HG03469 (cell line): ENCODE measurements around the gene POTEI.
"Not testable (repeated sequence)": the region's sequence is repeated elsewhere in the genome, so short reads cannot be mapped to it uniquely, and the experiment has no call there.

Experiments used
- ATAC-seq: cut with Tn5 transposase; IDR thresholded peaks from one replicate; pipeline ENCODE4 v1.9.1; 2021; ENCODE audit warnings: mild to moderate bottlenecking, moderate library complexity, moderate number of reproducible peaks; ENCODE audit not compliant: unreplicated experiment

POTEI gene

GRCh38 chr2:130509228-130509627, at the start of gene POTEI:
POTEI (minus strand) TSS chr2:130509328; CDS start chr2:130509235, 93 bp downstream.
- ATAC-seq: not testable (repeated sequence)

- not testable (repeated sequence) for ATAC-seq
Measured at GRCh38 chr2:130556441-130556840, 47.3 kb upstream of the POTEI start.

DNA sequence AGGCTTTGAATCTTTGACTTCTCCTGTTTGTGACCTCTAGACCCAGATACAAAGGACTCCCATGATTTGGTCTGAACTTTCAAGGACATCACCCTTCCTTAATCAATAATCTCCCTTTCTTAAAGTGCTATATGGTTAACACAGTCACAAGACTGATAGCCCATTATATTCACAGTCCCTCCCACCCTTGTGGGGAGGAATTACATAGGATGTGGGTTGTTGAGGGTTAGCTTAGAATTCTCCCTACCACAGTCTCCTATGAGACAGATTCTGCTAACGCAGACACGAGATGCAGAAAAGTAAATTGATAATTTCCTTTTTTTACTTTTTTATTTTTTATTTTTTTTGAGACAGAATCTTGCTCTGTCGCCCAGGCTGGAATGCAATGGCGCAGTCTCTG, 45.0 kb upstream of the POTEI start:
- ATAC-seq: not testable (repeated sequence)

- ATAC-seq: not testable (repeated sequence)
Measured at GRCh38 chr2:130549475-130549874, 40.3 kb upstream of the POTEI start.

DNA sequence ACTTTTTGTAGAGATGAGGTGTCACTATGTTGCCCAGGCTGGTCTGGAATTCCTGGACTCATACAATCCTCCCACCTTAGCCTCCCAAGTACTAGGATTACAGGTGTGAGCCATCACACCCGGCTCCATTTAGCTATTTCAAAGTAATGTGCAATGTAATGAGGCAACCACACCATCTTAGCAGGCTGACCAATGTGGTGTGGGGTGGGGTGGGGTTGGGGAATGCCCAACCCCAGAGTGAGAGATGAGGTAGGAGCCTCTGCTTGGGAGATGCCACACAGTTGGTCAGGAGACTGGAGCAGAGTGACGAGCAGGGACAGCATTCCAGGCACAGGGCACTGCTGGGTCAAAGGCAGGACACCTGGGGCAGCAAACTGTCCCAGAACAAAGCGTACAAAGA, 39.3 kb upstream of the POTEI start:
- ATAC-seq: not testable (repeated sequence)

GRCh38 chr2:130544978-130545377, 35.9 kb upstream of the POTEI start:
- ATAC-seq: not testable (repeated sequence)

DNA sequence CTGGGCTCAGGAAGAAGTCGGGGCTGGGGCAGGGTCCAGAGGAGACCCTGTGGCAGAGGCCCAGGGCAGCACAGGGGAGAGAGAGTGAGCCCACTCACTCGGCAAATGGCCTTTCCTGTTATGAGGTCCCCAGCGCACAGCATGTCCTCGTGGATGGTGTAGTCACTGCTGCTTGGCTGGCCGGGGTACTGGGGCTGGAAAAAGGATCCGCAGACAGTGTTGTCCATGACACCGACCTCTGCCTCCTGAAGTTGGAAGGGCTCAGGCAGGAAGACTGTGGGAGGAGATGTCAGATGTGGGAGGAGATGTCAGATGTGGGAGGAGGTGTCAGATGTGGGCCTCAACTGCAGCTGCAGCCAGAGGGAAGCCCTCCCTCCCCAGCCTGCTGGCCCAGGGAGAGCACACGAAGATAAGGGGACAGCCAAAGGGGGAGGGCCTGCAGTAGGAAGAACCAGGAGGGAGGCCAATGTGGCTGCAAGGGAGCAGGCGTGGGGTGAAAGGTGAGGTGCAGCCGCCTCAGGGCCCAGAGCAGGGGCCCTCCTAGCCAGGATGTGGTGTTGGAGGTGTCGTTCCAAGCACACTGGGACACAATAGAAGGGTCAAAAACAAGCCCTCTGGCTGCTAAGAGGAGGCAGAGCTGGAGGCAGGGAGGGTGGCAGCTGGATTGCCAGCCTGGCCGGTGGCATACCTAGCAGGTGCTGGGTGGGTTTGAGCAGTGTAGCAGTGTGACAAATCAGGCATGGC, 34.8 kb upstream of the POTEI start:
- ATAC-seq: not testable (repeated sequence)

GRCh38 chr2:130542789-130543188, 33.7 kb upstream of the POTEI start:
- ATAC-seq: not testable (repeated sequence)

DNA sequence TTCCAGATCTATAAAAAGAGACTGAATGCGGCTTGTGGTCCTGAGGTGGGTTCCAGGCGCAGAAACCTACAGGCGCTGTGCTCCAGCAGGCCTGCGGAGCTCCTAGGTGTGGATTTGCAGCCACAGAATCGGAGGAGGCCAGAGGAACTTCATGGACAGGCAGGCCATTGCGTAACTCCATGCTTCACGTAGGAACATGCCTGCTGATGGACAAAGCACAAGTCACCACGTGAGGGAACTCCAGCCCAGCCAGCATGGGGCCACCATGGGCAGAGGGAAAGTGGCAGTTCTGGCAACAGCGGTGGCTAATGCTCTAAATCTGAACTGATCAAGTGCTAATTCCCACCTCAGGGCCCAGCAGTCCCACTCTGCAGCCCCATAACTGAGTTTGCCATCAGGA, 29.1 kb upstream of the POTEI start:
- not testable (repeated sequence) for ATAC-seq

GRCh38 chr2:130536654-130537053, 27.5 kb upstream of the POTEI start:
- ATAC-seq: not testable (repeated sequence)

DNA sequence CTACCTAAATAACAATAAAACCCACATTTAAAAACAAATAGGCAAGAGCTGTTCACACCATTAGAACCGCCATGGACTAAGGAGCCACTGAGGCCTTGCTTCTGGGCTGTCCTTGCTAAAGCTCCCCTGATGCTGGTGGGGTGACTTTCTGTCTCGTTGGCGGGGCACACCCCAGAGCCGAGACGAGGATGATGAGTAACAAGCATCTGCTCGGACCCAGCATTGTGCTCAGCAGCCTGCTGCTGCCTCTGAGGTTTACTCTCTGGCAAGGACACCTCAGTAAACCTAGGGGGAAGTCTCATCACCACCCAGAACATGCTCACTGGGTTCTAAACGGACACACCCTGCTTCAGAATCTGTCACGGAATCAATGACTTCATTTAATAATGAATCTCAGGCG, 22.5 kb upstream of the POTEI start:
- not testable (repeated sequence) for ATAC-seq

DNA sequence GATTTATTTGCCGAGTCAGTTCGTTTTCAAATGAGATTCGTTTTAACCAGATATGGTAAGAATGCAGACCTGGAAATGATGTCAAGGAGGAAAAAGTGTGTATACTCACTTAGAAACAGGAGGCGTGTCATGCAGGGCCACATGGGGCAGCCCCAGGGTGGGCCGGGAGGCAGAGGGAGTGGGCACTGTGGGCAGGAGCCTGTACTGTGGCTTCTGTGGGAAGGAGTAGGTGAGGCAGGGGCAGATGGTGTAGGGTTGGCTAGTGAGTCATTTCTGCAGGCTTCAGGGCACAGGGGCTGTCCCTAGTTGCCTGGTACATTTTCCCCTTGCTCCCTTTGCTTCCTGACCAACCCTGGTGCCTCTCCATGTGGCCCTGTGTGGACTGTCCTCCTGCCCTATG, 22.1 kb upstream of the POTEI start:
- ATAC-seq: peak; percentile 90

GRCh38 chr2:130530212-130530611, 21.1 kb upstream of the POTEI start:
- not testable (repeated sequence) for ATAC-seq

DNA sequence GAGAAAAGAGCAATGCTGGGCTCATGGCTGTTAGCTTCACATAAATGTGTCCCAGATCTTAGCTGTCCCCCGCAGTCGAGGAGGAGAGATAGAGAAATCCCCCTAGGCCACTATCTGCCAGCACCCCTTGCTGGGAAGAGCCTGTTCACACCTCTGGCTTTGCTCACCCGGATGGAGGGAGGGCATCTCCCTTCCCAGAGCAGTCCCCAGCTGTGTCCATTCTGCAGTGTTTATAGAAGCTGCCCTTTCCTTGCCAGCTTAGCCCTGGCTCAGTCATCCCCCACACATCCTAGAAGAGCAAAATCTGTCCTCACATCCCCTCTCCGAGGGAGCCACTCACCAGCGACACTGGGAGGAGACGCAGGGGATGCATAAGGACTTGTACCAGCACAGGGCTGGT, 20.4 kb upstream of the POTEI start:
- ATAC-seq: not testable (repeated sequence)

GRCh38 chr2:130527365-130527967, 18.3 kb upstream of the POTEI start:
- not testable (repeated sequence) for ATAC-seq

DNA sequence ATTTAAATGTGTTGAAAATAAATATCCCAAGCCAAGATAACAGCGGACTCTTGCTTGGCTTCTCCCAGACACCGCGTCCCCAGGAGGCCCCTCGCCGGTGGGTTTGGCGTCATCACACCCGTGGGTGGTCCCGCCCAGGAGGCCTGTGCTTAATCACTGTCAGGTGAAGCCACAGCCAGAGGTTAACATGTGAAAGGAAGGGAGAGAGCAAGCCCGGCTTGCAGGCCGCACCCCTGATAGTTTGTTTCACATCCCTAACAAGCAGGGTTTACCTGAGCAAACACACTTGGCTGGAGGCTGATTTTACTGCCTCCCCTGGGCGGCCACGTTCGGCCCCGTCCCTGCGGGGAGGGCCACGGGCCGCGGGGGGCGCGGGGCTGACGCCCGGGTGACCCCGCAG, 13.3 kb upstream of the POTEI start:
- ATAC-seq: not testable (repeated sequence)

GRCh38 chr2:130520992-130521391, 11.9 kb upstream of the POTEI start, which contains the start of gene CFC1B:
CFC1B (plus strand) TSS chr2:130521222; CDS start chr2:130521485, 263 bp downstream.
- not testable (repeated sequence) for ATAC-seq

DNA sequence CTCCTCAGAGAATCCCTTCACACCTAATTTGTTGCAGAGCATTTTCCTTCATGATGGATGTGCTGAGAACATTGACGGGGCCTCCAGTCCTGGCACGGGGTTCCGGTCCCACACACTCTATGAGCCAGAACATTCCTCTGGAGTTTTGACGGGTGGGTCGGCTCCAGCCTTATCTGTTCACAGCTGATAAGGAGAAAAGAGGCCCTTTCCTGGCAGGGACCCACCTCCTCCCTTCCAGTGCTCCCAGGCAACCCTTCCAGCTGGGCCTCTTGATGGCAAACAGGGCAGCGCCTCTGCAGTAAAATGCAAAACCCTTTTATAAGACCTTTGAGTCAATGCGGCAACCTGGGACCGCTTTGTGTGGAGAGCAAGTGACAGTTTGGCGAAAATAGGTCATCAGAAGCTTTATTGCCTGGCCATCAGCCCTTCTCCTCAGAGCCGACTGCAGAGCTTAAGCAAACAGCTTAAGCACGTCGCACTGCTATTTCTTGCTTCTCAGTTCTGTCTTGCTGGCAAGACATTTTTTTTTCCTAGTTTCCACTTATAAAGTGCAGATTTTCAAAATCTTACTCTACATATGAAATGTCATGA, 9.5 kb upstream of the POTEI start:
- not testable (repeated sequence) for ATAC-seq

GRCh38 chr2:130511747-130512451, 2.8 kb upstream of the POTEI start:
- ATAC-seq: not testable (repeated sequence)

DNA sequence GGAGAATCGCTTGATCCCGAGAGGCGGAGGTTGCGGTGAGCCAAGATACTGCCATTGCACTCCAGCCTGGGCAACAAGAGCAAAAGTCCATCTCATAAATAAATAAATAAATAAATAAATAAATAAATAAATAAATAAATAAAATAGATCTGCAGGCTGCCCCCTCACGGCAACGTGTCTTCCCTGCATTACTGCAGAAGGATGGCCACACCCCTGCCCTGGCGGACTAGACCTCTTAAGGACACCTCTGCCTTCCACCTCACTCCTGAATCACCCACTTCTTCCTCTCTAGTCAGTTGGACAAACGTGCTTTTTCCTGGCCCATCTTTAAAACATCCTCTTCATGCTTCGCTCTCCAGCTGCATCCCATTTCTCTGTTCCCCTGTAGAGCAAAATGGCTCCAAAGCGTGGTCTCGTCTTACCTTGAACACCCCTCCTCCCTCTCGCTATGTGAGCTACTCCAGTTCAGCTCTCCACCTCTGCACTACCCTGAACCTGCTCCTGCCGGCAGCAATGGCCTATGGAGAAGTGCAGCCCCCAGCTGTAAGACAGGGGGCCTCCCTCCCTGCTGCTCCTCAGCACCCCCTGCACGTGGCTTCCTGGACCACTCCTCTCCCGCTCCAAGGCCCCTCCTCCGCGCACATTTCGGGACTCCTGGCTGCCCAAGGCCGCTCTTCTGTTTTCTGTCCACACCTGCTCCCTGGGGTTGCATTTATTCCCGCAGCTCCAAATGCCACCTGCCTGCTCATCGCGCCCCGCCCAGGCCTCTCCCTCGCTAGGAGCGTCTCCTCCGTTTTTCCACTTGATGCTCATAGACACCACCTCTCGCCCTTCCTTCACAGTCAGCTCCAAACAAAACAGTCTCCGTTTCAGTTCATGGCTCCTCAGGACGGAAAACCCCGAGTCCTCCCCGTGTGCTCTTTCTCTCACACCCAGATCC, 1.9 kb upstream of the POTEI start:
- not testable (repeated sequence) for ATAC-seq
